HG02610 (cell line): Measurements from ENCODE around the gene DDX25.

Experiments used
- ATAC-seq: cut with Tn5 transposase; IDR thresholded peaks from one replicate; pipeline ENCODE4 v1.9.1; 2021; ENCODE audit warnings: mild to moderate bottlenecking, moderate library complexity; ENCODE audit not compliant: unreplicated experiment

DDX25 gene

DNA sequence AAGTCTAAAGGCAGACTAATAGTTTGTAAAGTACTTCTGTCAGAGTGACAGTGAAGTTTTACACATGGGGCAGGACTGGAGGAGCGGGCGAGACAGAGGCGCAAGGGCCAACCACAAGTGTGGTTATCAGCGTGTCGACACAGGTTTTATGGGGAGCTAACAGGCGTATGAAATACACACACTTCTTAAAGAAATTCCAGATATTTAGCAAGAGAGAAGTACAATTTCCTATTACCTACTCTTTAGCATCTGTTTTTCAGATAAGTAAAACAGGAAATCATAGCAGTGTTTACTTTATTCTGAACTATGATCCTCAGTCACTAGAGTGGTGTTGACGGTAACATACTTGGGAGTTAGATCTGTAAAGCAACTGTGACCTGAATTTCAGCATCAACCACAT lies 64.0 kb downstream of the DDX25 start:
- no peak for ATAC-seq

DNA sequence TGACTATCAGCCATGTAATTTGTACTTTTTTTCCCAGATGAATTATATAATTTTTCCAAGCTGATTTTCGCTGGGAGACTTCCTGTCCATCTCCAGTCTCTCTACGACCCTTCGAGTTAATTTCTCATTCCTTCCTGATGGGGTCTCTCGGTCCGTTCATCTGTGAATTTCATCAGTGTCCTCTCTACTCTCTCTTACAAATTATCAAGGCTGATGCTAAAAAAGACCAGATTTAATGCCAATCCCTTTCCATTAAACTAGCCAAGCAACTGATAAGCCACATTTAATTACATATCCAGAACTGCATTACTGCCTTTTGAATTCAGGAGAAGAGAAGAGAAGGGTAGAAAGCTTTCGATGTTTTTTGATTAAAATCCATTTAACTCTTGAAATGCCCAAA lies 67.3 kb downstream of the DDX25 start:
- no peak for ATAC-seq

DNA sequence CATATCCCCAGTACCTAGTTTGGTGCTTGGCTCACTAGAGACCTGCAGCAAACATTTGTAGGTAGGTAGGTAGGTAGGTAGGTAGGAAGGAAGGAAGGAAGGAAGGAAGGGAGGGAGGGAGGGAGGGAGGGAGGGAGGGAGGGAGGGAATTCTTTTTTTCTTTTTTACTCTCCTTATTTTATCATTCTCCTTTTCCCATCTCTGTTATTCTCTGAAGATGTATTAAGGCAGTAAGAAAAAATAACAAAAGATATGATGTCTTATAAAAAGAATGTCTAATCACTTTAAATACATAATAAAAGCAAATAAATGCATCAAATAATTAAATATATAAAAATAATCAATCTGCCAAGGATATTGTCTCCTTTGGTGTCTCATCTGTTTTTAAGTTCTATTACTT lies 70.0 kb downstream of the DDX25 start:
- no peak for ATAC-seq

DNA sequence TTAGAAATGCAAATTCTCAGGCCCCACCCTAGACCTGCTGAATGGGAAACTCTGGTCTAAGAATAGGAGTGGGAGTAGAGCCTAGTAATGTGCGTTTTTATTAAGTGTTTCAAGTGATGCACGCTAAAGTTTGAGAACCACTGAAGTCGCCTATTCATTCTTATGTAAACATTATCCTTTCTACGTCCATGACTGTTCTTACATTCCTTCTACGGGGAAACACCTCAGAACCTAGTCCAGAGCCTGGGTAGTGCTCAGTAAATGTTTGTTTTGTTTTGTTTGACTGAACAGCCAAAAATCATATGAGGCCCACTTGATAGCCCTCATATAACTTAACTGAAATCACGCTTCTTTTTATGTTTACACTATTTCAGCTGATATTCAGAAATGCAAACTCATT lies 71.3 kb downstream of the DDX25 start:
- ATAC-seq, result no peak

DNA sequence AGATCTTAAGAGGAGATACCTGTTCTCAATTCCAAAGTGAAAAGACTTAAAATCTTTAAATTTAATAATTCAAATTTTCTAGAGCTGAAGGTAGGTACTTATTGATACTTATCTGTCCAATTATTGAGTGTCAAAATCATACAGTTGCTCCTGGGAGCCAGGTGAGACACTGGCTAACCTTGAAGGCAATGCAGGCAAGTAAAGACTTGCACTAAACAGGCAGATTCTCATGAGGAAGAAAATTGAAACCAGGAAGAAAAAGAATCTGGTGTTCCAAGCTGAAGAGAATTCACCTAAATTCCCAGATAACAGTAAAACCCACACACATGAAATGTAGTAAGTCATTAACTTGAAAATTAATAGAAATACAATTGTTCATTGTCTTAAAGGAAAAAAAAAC lies 71.8 kb downstream of the DDX25 start:
- no peak for ATAC-seq

DNA sequence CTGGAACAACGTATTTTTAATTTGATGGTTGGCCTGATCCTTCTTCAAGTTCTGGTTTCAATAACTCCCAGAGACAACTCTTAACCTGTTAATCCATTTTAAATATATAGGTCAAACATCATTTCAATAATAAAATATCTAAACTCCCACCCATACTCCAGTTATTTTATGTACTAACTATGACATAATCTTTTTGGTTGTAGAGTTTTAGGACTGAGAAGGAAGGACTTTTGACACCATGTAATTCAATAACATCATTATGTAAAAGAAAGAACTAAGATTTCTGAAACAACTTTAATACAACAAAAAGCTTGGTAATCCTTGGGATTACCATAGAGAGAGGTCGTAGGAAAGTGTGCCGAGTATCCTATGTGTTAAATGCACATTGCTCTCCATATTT lies 73.0 kb downstream of the DDX25 start:
- ATAC-seq, result no peak

DNA sequence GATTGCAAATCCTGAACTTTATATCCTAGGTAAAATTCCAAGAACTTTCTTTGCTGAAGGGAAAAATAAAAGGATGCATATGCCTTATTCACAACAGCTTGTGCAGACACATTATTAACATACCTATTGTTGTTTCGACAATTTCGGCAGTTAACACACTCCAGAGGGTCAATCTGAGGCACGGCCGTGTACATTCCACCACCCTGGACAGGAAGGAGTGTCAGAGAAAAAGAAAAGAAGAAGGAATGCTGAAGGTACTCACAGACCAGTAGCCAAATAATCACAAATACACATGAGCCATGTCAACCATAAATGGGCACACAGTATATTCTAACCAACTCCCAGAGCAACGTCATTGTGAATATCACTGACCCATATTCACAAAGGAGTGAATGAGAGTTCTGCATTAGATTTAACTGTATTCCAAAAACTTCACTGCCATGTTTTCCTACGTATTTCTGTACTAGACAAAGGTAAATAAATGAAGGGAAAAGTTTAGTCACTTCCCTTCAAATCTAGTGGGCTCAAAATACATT lies 73.9 kb downstream of the DDX25 start:
- ATAC-seq, result no peak
